ENCODE results near the gene DYNC1I1. TPM values are rescaled to one million over a fixed set of nuclear protein-coding genes. Genes with fewer than 3 reads are reported as not detected.

DYNC1I1 gene
- total RNA-seq, 1 donor from 2014 or later, result 2.3 TPM

DNA sequence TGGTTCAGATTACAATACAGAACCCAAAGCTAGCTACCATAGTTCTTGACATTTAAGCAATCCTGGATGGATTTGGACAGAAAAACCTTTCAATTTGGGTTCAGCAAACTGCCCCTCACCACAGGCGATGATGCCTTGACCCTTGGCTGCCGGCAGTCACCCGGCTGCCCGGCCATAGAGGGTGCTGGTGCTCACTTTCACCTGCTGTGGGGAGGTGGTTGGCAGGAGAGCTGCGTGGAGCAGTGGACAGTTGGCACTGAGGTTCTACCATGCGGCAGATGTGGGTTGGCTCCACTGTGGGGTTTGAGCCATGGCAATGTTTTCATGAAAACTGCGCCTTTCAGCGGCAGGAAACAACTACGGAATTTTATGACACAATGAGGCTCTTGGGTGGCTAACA lies 99.5 kb downstream of the DYNC1I1 start:
- intact Hi-C loops (cut with DNase I), result loop anchor here (10.0 kb wide), 1 partner anchor 137 kb away; no protein-coding TSS in a partner anchor
- DNase-seq (no peak), ATAC-seq (no peak)
- no peaks in the 10 kb centered on the region for H3K9me3 ChIP-seq
- TF ChIP-seq, protein P1, sequence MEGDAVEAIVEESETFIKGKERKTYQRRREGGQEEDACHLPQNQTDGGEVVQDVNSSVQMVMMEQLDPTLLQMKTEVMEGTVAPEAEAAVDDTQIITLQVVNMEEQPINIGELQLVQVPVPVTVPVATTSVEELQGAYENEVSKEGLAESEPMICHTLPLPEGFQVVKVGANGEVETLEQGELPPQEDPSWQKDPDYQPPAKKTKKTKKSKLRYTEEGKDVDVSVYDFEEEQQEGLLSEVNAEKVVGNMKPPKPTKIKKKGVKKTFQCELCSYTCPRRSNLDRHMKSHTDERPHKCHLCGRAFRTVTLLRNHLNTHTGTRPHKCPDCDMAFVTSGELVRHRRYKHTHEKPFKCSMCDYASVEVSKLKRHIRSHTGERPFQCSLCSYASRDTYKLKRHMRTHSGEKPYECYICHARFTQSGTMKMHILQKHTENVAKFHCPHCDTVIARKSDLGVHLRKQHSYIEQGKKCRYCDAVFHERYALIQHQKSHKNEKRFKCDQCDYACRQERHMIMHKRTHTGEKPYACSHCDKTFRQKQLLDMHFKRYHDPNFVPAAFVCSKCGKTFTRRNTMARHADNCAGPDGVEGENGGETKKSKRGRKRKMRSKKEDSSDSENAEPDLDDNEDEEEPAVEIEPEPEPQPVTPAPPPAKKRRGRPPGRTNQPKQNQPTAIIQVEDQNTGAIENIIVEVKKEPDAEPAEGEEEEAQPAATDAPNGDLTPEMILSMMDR (IDR thresholded peaks at IDR 0.05), result no peak
- no peaks in the 10 kb centered on the region for H3K4me1 ChIP-seq
- H3K27me3 ChIP-seq, result no peaks in the 10 kb centered on the region
- H3K27ac ChIP-seq, result no peak overlapping the region
- no peaks in the 10 kb centered on the region for H3K36me3 ChIP-seq
- no peak overlapping the region for H3K4me3 ChIP-seq

DNA sequence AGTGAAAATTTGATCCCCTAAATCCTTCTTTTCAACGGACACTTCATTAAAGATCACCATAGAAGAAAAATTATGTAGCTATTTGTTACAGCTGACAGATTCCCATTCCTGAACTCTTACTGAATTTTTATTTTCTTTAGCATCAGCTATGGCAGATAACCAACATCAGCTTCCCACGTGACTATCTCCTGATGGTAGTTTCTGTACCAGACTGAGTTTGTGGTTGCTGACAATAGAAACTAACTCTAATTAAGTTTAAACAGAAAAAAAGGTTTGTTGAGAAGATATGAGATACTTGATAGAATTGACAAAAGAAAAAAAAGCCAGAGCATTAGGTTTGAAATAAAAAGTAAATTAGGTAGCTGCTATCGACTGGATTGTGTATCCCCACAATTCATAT lies 101.8 kb downstream of the DYNC1I1 start:
- Histone ChIP-seq H3K4me1 (no peaks in the 10 kb centered on the region), H3K36me3 (no peaks in the 10 kb centered on the region), H3K4me3 (no peak overlapping the region), H3K27me3 (no peaks in the 10 kb centered on the region), H3K9me3 (no peaks in the 10 kb centered on the region), H3K27ac (no peak overlapping the region)
- TF ChIP-seq, protein P1 (IDR thresholded peaks at IDR 0.05), result no peak
- ATAC-seq (no peak), DNase-seq (no peak)
- intact Hi-C loops (cut with DNase I), result loop anchor here (10.0 kb wide), 1 partner anchor 139 kb away; no protein-coding TSS in a partner anchor

DNA sequence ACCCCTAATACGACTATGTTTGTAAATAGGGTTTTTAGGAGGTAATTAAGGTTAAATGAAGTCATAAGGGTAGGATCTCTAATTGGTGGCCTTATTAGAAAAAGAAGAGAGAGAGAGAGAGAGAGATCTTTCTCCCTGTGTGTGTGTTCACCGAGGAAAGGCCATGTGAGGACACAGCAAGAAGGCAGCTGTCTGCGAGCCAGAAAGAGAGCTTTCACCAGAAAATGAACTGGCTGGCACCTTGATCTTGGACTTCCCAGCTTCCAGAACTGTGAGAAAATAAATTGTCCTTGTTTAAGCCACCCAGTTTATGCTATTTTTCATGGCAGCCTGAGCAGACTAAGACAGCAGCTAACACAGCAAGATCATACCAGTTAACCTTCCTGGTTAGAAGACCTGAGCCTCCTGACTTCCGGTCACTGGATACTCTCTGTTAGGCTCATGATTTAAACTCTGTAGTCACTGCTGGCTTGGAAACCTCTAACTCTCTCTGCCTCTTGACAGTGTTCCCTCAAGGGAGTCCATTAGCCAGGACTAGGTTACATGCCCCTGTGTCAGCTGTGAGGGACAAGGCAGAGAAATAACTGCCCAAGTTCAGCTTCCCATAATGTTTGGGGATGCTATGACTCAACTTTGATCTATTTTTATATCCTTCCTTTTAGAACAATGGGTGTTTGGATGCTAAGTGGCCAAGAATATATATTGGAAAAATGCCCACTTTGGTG lies 102.3 kb downstream of the DYNC1I1 start:
- Histone ChIP-seq H3K9me3 (no peaks in the 10 kb centered on the region), H3K27me3 (no peaks in the 10 kb centered on the region), H3K4me1 (no peaks in the 10 kb centered on the region), H3K36me3 (no peaks in the 10 kb centered on the region), H3K27ac (no peak overlapping the region), H3K4me3 (no peak overlapping the region)
- DNase-seq (no peak), ATAC-seq (no peak)
- TF ChIP-seq, protein P1 (IDR thresholded peaks at IDR 0.05), result no peak
- intact Hi-C loops (cut with DNase I), result loop anchor here (10.0 kb wide), 1 partner anchor 140 kb away; no protein-coding TSS in a partner anchor

DNA sequence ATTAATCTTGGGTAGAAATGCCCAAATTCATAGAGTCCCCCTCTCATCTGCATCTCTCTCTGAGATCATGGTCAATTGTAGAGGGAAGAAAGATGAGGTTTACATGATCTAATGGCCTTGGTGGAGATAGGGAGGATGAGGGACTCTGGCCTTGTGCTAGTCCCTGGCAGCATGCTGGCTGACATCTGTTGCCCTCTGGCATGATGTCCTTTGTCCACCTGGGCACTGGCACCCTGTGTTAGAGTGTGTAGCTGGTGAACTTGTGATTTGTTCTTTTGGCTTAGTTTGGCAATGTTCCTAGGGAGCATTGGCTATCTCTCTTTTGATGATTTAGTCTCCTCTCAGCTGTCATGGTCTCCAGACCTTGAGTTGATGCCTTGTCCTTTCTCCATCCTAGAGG lies 103.2 kb downstream of the DYNC1I1 start:
- TF ChIP-seq, protein P1 (IDR thresholded peaks at IDR 0.05), result no peak
- H3K27me3 ChIP-seq, result no peaks in the 10 kb centered on the region
- no peaks in the 10 kb centered on the region for H3K4me1 ChIP-seq
- ATAC-seq, result no peak
- no peaks in the 10 kb centered on the region for H3K36me3 ChIP-seq
- H3K4me3 ChIP-seq, result no peak overlapping the region
- H3K27ac ChIP-seq, result no peak overlapping the region
- DNase-seq, result no peak
- H3K9me3 ChIP-seq, result no peaks in the 10 kb centered on the region
- intact Hi-C loops (cut with DNase I), result loop anchor here (10.0 kb wide), 1 partner anchor 141 kb away; no protein-coding TSS in a partner anchor

DNA sequence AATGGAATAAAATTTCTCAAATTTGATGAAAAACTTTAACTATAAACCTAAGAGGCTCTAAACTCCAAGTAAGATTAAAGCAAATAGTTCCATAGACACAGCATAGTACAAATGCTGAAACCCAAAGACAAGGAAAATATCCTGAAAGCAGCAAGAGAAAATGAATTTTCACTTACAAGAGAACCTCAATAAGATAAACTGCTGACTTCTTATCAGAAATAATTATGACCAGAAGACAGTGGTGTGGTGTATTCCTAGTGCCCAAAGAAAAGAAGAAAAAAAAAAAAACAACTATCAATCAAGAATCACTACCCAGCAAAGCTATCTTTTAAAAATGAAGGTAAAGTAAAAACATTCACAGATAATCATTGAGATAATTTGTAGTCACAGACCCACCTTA lies 106.3 kb downstream of the DYNC1I1 start:
- TF ChIP-seq, protein P1 (IDR thresholded peaks at IDR 0.05), result no peak
- DNase-seq (no peak), ATAC-seq (no peak)
- Histone ChIP-seq H3K27me3 (no peaks in the 10 kb centered on the region), H3K27ac (no peak overlapping the region), H3K36me3 (no peaks in the 10 kb centered on the region), H3K9me3 (no peaks in the 10 kb centered on the region), H3K4me1 (no peaks in the 10 kb centered on the region), H3K4me3 (no peak overlapping the region)
- intact Hi-C loops (cut with DNase I), result loop anchor here (10.0 kb wide), 1 partner anchor 144 kb away; no protein-coding TSS in a partner anchor
